NT2/D1 (cell line): ENCODE data around the gene RTN1.

Experiments
- SUZ12 ChIP-seq: IDR thresholded peaks from 2 replicates; pipeline ENCODE4 v1.6.1; 2011; ENCODE audit not compliant: insufficient read length, insufficient read depth; ENCODE audit errors: extremely low read depth
- YY1 ChIP-seq: IDR thresholded peaks from 2 replicates; pipeline ENCODE4 v1.6.1; 2011; ENCODE audit not compliant: insufficient read length, insufficient read depth
- ZNF274 ChIP-seq: IDR thresholded peaks from 2 replicates; pipeline ENCODE4 v1.6.1; 2011; ENCODE audit warnings: mild to moderate bottlenecking, low read depth, low read length

GRCh38 chr14:59827401-59827800 is 43.2 kb downstream of the RTN1 start:
- TF ChIP-seq ZNF274: no peak
- no peak for TF ChIP-seq SUZ12
- no peak for TF ChIP-seq YY1
